22Rv1 (cell line): ENCODE data around the gene BEAN1.

Experiments used
- H3K27ac ChIP-seq: fragments of 450-650 bp; 2 replicates; pipeline ENCODE4 v1.5.1; 2017
- ZFX ChIP-seq: fragments of 450-650 bp; IDR thresholded peaks from 2 replicates; pipeline ENCODE4 v1.6.1; 2017; ENCODE audit warnings: antibody characterized with exemption, borderline replicate concordance
- TF ChIP-seq, protein P1 (sequence below): fragments of 450-650 bp; IDR thresholded peaks from 2 replicates; pipeline ENCODE4 v1.5.1; 2017; ENCODE audit warnings: mild to moderate bottlenecking

Gene BEAN1

DNA sequence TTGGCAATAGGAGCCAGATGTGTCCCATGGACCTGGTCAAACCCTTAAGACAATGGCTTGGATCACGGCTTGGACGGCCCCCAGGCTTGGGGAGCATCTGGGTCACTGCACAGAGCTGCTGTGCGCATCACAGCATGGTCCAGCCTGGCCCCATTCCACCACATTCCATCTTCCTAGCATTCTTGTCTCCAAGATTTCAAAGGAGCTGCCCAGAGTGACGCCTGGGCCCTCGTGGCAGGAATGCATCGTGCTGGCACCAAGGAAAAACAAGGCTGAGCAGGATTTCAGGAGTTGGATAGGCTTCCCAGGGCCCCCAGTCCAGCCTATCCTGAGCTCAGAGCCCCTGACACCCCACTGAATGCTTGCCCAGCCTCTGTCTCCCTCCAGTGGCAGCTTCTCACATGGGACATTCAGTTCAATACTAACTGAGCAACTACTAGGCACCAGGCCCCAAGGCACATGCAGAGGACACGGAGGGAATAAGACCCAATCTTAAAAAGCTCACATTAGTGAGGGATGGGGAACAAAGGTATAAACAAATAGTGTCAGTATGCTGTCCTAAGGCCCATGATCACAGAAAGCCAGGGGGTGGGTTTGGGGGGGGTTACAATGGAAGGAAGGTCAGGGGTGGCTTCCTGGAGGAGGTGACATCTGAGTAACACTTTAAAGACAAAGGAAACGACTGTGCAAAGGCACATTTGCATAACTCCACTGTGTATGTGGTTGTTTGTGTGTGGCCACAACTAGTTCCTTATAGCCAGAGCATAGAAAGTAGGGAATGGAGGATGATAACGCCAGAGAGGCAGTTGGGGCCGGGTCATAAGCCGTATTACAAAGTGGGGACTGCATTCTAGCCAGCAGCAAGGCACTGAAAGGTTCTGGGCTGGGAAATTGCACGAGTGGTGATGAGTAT is 88.8 kb downstream of the BEAN1 start:
- TF ChIP-seq, protein P1, sequence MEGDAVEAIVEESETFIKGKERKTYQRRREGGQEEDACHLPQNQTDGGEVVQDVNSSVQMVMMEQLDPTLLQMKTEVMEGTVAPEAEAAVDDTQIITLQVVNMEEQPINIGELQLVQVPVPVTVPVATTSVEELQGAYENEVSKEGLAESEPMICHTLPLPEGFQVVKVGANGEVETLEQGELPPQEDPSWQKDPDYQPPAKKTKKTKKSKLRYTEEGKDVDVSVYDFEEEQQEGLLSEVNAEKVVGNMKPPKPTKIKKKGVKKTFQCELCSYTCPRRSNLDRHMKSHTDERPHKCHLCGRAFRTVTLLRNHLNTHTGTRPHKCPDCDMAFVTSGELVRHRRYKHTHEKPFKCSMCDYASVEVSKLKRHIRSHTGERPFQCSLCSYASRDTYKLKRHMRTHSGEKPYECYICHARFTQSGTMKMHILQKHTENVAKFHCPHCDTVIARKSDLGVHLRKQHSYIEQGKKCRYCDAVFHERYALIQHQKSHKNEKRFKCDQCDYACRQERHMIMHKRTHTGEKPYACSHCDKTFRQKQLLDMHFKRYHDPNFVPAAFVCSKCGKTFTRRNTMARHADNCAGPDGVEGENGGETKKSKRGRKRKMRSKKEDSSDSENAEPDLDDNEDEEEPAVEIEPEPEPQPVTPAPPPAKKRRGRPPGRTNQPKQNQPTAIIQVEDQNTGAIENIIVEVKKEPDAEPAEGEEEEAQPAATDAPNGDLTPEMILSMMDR: peak; percentile 27
- no peak for TF ChIP-seq ZFX
- H3K27ac ChIP-seq: peak overlapping the region; percentile 97

DNA sequence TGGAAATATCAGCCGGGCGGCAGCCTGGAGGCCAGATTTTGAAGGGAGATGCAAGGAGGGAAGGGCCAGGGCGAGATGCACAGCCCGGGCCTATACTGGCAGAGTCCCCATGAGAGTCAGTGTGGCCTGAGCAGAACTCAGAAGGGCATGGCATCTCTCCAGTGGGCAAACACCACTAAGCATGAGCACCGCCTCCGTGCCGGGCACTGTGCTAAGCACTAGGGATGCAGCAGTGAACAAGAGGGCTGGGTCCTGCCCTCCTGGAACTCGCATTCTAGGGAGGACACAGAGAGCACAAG is 89.4 kb downstream of the BEAN1 start:
- TF ChIP-seq ZFX: no peak
- TF ChIP-seq, protein P1: no peak
- H3K27ac ChIP-seq: peak overlapping the region; percentile 97

DNA sequence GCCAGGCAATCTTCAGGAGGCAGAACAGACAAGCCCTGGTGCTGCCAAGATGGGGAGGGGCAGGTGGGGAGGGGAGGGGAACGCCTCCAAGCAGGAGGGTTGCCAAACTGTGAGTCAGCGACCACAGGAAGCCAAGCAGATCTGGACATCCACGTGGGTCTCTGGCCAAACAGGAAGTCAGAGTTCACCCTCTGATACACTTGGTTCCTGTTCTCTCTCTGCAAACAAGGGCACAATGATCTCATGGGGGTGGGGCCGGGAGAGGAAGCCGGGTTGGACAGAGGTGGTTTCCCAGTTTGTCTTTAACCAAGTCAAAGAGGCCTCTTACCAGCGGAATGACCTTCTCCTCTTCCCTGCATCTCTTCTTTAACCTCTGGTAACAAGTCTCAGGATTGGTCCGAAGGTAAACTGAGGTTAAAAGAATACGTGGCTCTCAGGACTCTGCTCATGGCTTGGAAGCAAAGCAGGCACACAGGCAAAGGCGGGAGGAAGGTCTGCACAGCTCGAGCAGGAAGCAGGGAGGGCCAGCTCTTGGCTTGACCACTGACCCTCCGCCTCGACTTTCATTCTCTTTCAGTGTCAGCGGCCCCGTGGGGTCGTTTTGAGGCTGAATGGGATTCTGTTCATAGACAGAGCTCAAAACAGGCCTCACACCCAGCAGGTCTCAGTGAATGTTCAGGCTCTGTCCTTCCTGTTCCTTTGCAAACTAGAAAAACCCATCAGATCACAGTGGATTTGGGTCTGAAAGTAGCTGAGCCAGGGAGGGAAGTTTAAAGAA is 89.9 kb downstream of the BEAN1 start:
- TF ChIP-seq, protein P1: no peak
- peak overlapping the region; percentile 97 for H3K27ac ChIP-seq

DNA sequence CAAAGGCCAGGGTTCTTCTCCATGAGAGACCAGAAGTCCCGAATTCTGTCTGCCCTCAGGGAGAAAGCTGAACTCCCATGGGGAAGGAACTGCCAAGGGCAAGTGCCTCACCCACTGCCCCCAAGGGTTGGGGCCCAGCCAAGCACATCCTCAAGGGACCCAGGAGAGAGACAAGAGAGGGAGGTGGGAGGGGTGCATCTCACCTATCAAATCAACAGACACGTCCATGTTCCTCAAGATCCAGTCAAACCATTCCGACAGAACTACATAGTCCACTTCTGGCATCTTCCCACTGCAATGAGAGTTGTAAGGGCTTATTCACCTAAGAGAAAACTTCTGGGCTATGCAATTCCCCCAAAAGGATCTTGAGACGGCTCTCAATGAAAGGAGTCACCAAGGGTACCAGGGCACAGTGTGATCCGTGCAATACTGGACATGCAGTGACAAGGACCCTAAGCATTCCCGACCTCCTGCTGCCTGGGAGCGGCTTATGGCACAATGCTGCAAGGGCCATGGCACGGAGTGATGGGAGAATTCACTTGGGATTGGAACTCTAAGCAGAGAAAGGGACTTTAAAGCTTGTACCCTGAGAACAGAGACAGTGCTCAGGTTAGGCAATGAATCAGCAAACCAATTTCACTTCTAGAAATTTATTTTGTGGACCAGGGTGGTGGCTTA is 90.6 kb downstream of the BEAN1 start:
- H3K27ac ChIP-seq: peak overlapping the region; percentile 97
- no peak for TF ChIP-seq ZFX
- TF ChIP-seq, protein P1: no peak

DNA sequence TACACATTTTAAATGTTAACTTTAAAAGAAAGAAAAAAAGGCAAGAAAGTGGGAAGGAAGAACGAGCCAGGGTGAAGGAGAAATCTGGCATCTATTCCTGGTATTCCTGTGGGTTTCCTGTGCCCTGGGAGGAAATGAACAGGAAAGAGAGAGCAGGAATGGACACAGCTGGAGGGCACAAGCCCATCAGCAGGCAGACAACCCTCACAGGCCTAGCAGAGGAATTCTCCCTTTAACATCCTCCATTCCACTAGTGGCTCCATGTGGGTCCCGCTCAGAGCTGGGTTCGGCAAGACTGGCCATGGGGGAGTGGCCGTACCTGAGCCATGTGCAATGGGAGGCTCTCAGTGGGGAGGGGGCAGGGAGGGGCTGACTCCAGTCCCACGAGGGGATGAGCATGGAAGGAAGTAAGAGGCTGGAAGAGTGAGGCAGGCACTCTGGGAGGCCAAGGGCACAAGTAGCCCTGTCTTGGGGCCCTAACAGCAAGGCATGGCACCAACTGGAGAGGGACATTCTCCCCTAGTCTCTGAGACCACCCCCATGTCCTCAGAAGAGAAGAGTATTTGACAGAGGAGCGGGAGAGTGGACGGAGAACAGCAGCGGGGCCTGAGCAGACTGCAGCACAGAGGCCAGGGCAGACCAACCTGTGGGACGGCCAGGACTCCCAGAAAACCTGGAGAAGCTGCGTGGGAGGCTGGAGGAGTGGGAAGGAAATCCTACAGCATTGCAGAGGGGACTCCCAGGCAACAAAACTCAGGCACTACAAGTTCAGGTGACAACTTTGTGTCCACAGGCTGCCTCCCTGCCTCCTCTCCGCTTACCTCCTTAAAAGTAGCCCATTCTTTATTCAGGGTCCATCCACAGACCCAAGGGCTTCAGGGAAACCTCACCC is 92.6 kb downstream of the BEAN1 start:
- TF ChIP-seq, protein P1: no peak
- TF ChIP-seq ZFX: no peak
- no peak overlapping the region for H3K27ac ChIP-seq

DNA sequence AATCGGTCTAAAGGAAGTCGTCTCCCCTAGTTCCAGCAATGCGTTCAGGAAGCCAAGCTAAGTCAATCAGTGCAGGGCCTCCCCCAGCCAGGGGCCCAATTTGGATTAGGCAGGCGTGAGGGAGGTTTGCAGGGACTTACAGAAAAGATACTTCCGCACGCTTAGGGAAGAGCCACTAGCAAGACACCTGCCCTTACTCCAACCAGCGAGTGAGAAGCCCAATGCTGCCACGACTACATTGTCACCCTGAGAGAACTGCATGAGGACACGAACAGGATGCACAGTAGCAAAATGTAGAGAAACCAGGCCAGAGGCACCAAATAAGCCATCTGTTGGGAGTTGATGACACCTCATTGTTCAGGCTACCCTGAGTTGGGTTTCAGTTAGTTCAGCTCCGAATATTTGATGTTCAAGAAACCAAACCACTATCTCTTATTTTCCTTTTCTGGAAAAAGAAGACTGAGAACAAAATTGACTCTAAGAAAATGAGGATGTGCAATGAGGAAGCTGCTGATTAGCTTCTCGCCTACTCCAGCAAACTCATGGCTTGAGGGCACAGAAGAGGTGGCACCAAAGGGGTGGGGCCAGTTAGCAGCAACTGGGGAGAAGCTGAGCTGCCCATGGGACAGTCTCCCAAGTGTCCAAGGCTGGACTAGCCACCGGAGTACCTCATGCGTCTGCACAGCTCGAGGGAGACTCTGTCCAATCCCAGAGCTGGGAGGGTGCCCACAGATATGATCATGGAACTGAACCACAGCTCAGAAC is 93.5 kb downstream of the BEAN1 start:
- TF ChIP-seq, protein P1: no peak
- no peak for TF ChIP-seq ZFX
- no peak overlapping the region for H3K27ac ChIP-seq
